Measurements from ENCODE around the gene COL4A4. TPM values are rescaled to one million over a fixed set of nuclear protein-coding genes. Genes with fewer than 3 reads are reported as not detected.

Gene COL4A4
- polyA plus RNA-seq, 2 of the 4 experiments (the other 2 are of a cell fraction) = 1.7 to 6.8 TPM

- POLR2A ChIA-PET = no interaction called here
- ATAC-seq = no peak
- no peak overlapping the region for H3K4me3 ChIP-seq
- no peak for TF ChIP-seq ZNF302 (CRISPR knock-in tag; IDR thresholded peaks at IDR 0.05)
- TF ChIP-seq EHF (CRISPR knock-in tag; IDR thresholded peaks at IDR 0.05) = no peak
- no peak for TF ChIP-seq CTCF (IDR thresholded peaks at IDR 0.05)
- no peak for TF ChIP-seq MAZ (IDR thresholded peaks at IDR 0.05; ENCODE audit: borderline replicate concordance, low read depth, low read length)
- no peak for TF ChIP-seq SREBF2 (IDR thresholded peaks at IDR 0.05)
- no peak for TF ChIP-seq RAD21 (conservative IDR thresholded peaks at IDR 0.05 in 1 of 2, IDR thresholded peaks at IDR 0.05 in 1 of 2)
- TF ChIP-seq ZC3H11A (IDR thresholded peaks at IDR 0.05) = no peak
- TF ChIP-seq USF2 (IDR thresholded peaks at IDR 0.05) = no peak
- no peak for TF ChIP-seq CBX2 (IDR thresholded peaks at IDR 0.05; ENCODE audit: borderline replicate concordance, low read depth)
- CTCF ChIA-PET = interaction anchor here (1.3 to 2.3 kb wide), 3 partner anchors 8 to 115 kb away, joined by 3 to 11 read pairs (median 3); no protein-coding TSS in a partner anchor
- 88% methylated on average over 4 of the region's 4 CpGs for WGBS (ENCODE audit: missing lambda C conversion rate)
- H3K9me3 ChIP-seq = no peaks in the 10 kb centered on the region
- no peak for FAIRE-seq
- H3K4me1 ChIP-seq = peaks cover 6% of the 10 kb centered on the region; the same call in 2 of the 3 replicates
- DNase-seq (ENCODE audit: low read depth in 1 of 2, low spot score in 1 of 2) = no peak
- H3K27ac ChIP-seq = no peak overlapping the region
- H3K4me2 ChIP-seq = no peak overlapping the region
Measured at GRCh38 chr2:226993171-226993570, 170.8 kb downstream of the COL4A4 start.

- Histone ChIP-seq H3K9me3 (no peaks in the 10 kb centered on the region), H3K4me2 (no peak overlapping the region), H3K27ac (no peak overlapping the region), H3K4me3 (no peak overlapping the region), H3K4me1 (peaks cover 6% of the 10 kb centered on the region; the same call in 2 of the 3 replicates)
- ATAC-seq = no peak
- WGBS (ENCODE audit: missing lambda C conversion rate) = 75% methylated on average over 2 of the region's 2 CpGs
- TF ChIP-seq NFE2L2 (conservative IDR thresholded peaks at IDR 0.05; ENCODE audit: low read length) = no peak
- POLR2A ChIA-PET = no interaction called here
- no peak for DNase-seq (ENCODE audit: low read depth in 1 of 2, low spot score in 1 of 2)
- CTCF ChIA-PET = interaction anchor here (0.6 to 2.4 kb wide), 2 partner anchors 116 to 1332 kb away, joined by 3 to 8 read pairs; no protein-coding TSS in a partner anchor
- FAIRE-seq = no peak
Measured at GRCh38 chr2:226991663-226992062, 172.3 kb downstream of the COL4A4 start.

GRCh38 chr2:226985583-226985946 is 178.4 kb downstream of the COL4A4 start:
- no peaks in the 10 kb centered on the region for H3K9me3 ChIP-seq
- H3K27ac ChIP-seq = no peak overlapping the region
- H3K4me1 ChIP-seq = 0 out of 3 replicates have a peak, but pooled peaks cover 2% of the 10 kb centered on the region
- 19% methylated on average over 5 of the region's 5 CpGs for WGBS (ENCODE audit: missing lambda C conversion rate)
- no peak overlapping the region for H3K4me3 ChIP-seq
- no peak for TF ChIP-seq FOSB (CRISPR knock-in tag; IDR thresholded peaks at IDR 0.05)
- TF ChIP-seq CHD2 (IDR thresholded peaks at IDR 0.05; ENCODE audit: low read length, partially characterized antibody) = no peak
- no peak for TF ChIP-seq KDM1A (IDR thresholded peaks at IDR 0.05; ENCODE audit: low read depth)
- no peak for TF ChIP-seq KDM5A (IDR thresholded peaks at IDR 0.05)
- TF ChIP-seq GATA3 (IDR thresholded peaks at IDR 0.05; ENCODE audit: borderline replicate concordance) = no peak
- TF ChIP-seq CBX2 (IDR thresholded peaks at IDR 0.05; ENCODE audit: borderline replicate concordance, low read depth) = no peak
- TF ChIP-seq HDAC2 (IDR thresholded peaks at IDR 0.05) = no peak
- TF ChIP-seq MAFK (IDR thresholded peaks at IDR 0.05; ENCODE audit: partially characterized antibody) = no peak
- ChIA-PET POLR2A (interaction anchor here (1.0 kb wide), 1 partner anchor 149 kb away, joined by 3 read pairs; the partner anchor contains the start of gene RHBDD1), CTCF (interaction anchor here (0.6 to 3.9 kb wide), 24 partner anchors 8 to 1324 kb away, joined by 3 to 26 read pairs (median 5); partner anchors contain the start of gene IRS1)
- FAIRE-seq (no peak), DNase-seq (ENCODE audit: low read depth in 1 of 2, low spot score in 1 of 2) (no peak), ATAC-seq (peak in 1 of 2 experiments; percentile 64; a peak in 3 of 6 replicates)
- H3K4me2 ChIP-seq = no peak overlapping the region
